ENCODE data around the gene RAD51B. TPM values are rescaled to one million over a fixed set of nuclear protein-coding genes. Genes with fewer than 3 reads are reported as not detected.

Gene RAD51B
- total RNA-seq, 1 experiment from 2014 or later, result 20.0 TPM

DNA sequence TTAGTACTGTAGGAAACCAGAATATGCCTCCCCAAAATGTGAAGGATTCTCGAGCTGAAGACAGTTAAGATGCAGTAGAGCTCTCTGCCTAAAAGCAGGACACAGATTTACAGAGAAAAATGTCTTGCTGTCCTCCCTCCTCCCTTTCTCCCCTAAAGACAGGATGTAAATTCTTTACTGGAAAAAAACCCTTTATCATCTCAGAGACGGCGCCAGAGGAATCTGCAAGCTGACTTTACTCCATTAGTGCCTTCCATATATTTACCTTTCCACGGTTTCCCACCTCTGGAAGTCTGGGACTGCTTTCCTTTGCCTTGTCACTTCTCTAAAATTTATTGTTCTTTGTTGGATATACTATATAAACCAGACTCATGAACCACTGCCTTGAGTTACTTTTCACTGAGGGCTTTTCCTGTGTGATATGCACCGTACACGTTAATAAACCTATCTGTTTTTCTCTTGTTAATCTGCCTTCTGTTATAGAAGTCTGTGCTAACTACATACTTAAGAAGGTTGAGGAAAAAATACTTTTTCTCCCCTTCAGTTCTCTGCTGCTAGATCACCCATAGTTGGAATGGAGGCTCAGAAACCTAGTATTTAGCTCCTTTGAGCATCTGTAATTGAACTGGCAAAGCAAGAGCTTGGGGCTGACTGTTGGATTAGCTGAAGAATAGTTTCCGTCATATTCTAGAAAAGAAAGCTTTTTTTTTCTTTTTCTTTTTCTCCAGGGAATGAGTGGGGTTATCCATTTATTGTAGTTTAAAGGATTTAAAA lies 99.9 kb downstream of the RAD51B start:
- CTCF ChIA-PET, result no interaction called here
- POLR2A ChIA-PET, result no interaction called here
- ATAC-seq, result no peak

More for the DNA sequence above, 99.9 kb downstream of the RAD51B start:
- Histone ChIP-seq H3K9me2 (ENCODE audit: insufficient read depth) (no peaks in the 10 kb centered on the region), H3K9me3 (ENCODE audit: control insufficient read depth in 1 of 2, insufficient read depth in 1 of 2, low read depth in 1 of 2, low read length in 2 of 2) (no peaks in the 10 kb centered on the region), H3K27ac (ENCODE audit: low read depth, low read length) (no peak overlapping the region), H3K79me2 (ENCODE audit: insufficient read depth, low read length) (no peaks in the 10 kb centered on the region), H4K20me1 (ENCODE audit: insufficient read depth) (no peaks in the 10 kb centered on the region), H3K4me3 (replicated peaks in 1 of 2; ENCODE audit: low read depth in 1 of 2, low read length in 2 of 2) (no peak overlapping the region), H3K27me3 (ENCODE audit: insufficient read depth, low read length) (no peaks in the 10 kb centered on the region), H2AFZ (ENCODE audit: low read depth, low read length, poor library complexity, severe bottlenecking) (no peak overlapping the region), H3K36me3 (ENCODE audit: control insufficient read depth in 1 of 2, insufficient read depth in 2 of 2, low read length in 2 of 2) (no peaks in the 10 kb centered on the region), H3K4me1 (ENCODE audit: control insufficient read depth in 1 of 2, insufficient read depth in 2 of 2, low read length in 2 of 2) (no peaks in the 10 kb centered on the region), H3K9ac (ENCODE audit: low read length) (no peak overlapping the region), H3K4me2 (ENCODE audit: low read length) (no peak overlapping the region)
- intact Hi-C loops (cut with micrococcal nuclease), result loop anchor here (10.0 kb wide), 1 partner anchor 1185 kb away; no protein-coding TSS in a partner anchor
- BruUV-seq (replicated peaks), result no TSS peak
- TF ChIP-seq SP1 (IDR thresholded peaks at IDR 0.05; ENCODE audit: low read depth) (no peak), TCF7L2 (IDR thresholded peaks at IDR 0.05; ENCODE audit: borderline replicate concordance, extremely low read depth, insufficient read depth, insufficient read length) (no peak), CBX3 (IDR thresholded peaks at IDR 0.05; ENCODE audit: low read depth) (no peak), POLR2A (IDR thresholded peaks at IDR 0.05; ENCODE audit: borderline replicate concordance, extremely low read depth, insufficient read depth, insufficient read length) (no peak), EZH2phosphoT487 (IDR thresholded peaks at IDR 0.05; ENCODE audit: borderline replicate concordance) (no peak), ZNF274 (IDR thresholded peaks at IDR 0.05; ENCODE audit: low read depth, low read length) (no peak), REST (IDR thresholded peaks at IDR 0.05; ENCODE audit: low read depth) (no peak), ATF3 (IDR thresholded peaks at IDR 0.05) (no peak), EGR1 (IDR thresholded peaks at IDR 0.05; ENCODE audit: low read depth) (no peak), CEBPB (IDR thresholded peaks at IDR 0.05; ENCODE audit: low read depth) (no peak), JUND (IDR thresholded peaks at IDR 0.05) (no peak), ZBTB33 (IDR thresholded peaks at IDR 0.05; ENCODE audit: extremely low read depth, insufficient replicate concordance, low read length) (no peak), POLR2AphosphoS5 (IDR thresholded peaks at IDR 0.05; ENCODE audit: low read depth, low read length) (no peak), ELF1 (IDR thresholded peaks at IDR 0.05; ENCODE audit: borderline replicate concordance, low read depth) (no peak), ZFX (IDR thresholded peaks at IDR 0.05) (no peak), CTCF (IDR thresholded peaks at IDR 0.05 in 2 of 3, conservative IDR thresholded peaks at IDR 0.05 in 1 of 3; ENCODE audit: borderline replicate concordance in 1 of 3, insufficient read depth in 1 of 3, low read depth in 2 of 3, low read length in 2 of 3) (no peak), EZH2 (IDR thresholded peaks at IDR 0.05) (no peak), SIN3A (IDR thresholded peaks at IDR 0.05; ENCODE audit: low read depth) (no peak), FOSL1 (IDR thresholded peaks at IDR 0.05; ENCODE audit: low read depth) (no peak)
- TF ChIP-seq, protein P1, sequence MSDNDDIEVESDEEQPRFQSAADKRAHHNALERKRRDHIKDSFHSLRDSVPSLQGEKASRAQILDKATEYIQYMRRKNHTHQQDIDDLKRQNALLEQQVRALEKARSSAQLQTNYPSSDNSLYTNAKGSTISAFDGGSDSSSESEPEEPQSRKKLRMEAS (IDR thresholded peaks at IDR 0.05), result no peak
- no peak for DNase-seq (ENCODE audit: low read depth, low spot score)
- RAD21 ChIA-PET (ENCODE audit: low non-redundant PET in 1 of 2, low total read pairs in 2 of 2, uncharacterized antibody in 2 of 2, unreplicated experiment in 2 of 2), result no interaction called here

All from HCT116 (cell line).